CD4-positive, alpha-beta memory T cell (primary cell): ENCODE results near the gene SP5. TPM values are rescaled to one million over a fixed set of nuclear protein-coding genes. Genes with fewer than 3 reads are reported as not detected.
"Not testable (repeated sequence)": the region's sequence is repeated elsewhere in the genome, so short reads cannot be mapped to it uniquely, and the experiment has no call there.

Experiments
- CTCF ChIA-PET: fragments of 350-600 bp; sonication (Branson Sonifier 250); formaldehyde crosslinking; loops from one replicate; lab custom pipeline; 2021; ENCODE audit warnings: inconsistent platforms; ENCODE audit not compliant: partially characterized antibody; lab: Charles Lee
- POLR2A ChIA-PET: fragments of 350-600 bp; sonication (Branson Sonifier 250); formaldehyde crosslinking; loops from one replicate; lab custom pipeline; 2021; ENCODE audit not compliant: partially characterized antibody; lab: Charles Lee
- DNase-seq, 5 donors: peaks; one replicate each; pipeline versions ENCODE4 v3.0.0 to v3.0.0-alpha.2; 2020 to 2022; ENCODE audit warnings: mixed read lengths in 1 of 5
- H3K27ac ChIP-seq: one replicate; pipeline ENCODE4 v1.7.0; 2013; ENCODE audit warnings: low read depth, low read length
- H3K27me3 ChIP-seq: 2 replicates; pipeline ENCODE4 v1.7.0; 2013; ENCODE audit warnings: mild to moderate bottlenecking, low read length, moderate library complexity; ENCODE audit not compliant: insufficient read depth
- H3K36me3 ChIP-seq: 2 replicates; pipeline ENCODE4 v1.7.0; 2013; ENCODE audit warnings: mild to moderate bottlenecking, low read length, moderate library complexity; ENCODE audit not compliant: insufficient read depth
- H3K4me1 ChIP-seq: 2 replicates; pipeline ENCODE4 v1.7.0; 2013; ENCODE audit warnings: mild to moderate bottlenecking, low read length, moderate library complexity; ENCODE audit not compliant: insufficient read depth
- H3K4me3 ChIP-seq, 2 donors: one replicate each; pipeline ENCODE4 v1.7.0; 2013; ENCODE audit warnings: low read length in 2 of 2, mild to moderate bottlenecking in 1 of 2
- H3K9me3 ChIP-seq, 2 donors: one replicate each; pipeline ENCODE4 v1.7.0; 2013; ENCODE audit warnings: low read length in 2 of 2, control low read depth in 1 of 2; ENCODE audit not compliant: control insufficient read depth in 1 of 2
- H3K27ac Mint-ChIP-seq, 7 donors: one replicate each; pipeline ENCODE4 v1.8.0; 2020 to 2021; ENCODE audit warnings: mixed read lengths in 7 of 7, mild to moderate bottlenecking in 6 of 7, inconsistent platforms in 3 of 7, moderate library complexity in 3 of 7
- H3K27me3 Mint-ChIP-seq, 2 donors: one replicate each; pipeline ENCODE4 v1.8.0; 2020 to 2021; ENCODE audit warnings: mixed read lengths in 2 of 2
- H3K36me3 Mint-ChIP-seq, 2 donors: one replicate each; pipeline ENCODE4 v1.8.0; 2020 to 2021; ENCODE audit warnings: mixed read lengths in 2 of 2, inconsistent platforms in 1 of 2, mild to moderate bottlenecking in 1 of 2
- H3K4me1 Mint-ChIP-seq, 4 donors: one replicate each; pipeline ENCODE4 v1.8.0; 2020 to 2021; ENCODE audit warnings: mixed read lengths in 4 of 4, mild to moderate bottlenecking in 1 of 4
- H3K4me3 Mint-ChIP-seq, 8 donors: one replicate each; pipeline ENCODE4 v1.8.0; 2020 to 2021; ENCODE audit warnings: mixed read lengths in 8 of 8, mild to moderate bottlenecking in 7 of 8, moderate library complexity in 6 of 8, inconsistent platforms in 3 of 8
- H3K9me3 Mint-ChIP-seq, 8 donors: one replicate each; pipeline ENCODE4 v1.8.0; 2020 to 2021; ENCODE audit warnings: mixed read lengths in 8 of 8, mild to moderate bottlenecking in 5 of 8, inconsistent platforms in 3 of 8, moderate library complexity in 1 of 8
- intact Hi-C: fragments of 100-400 bp; cut with micrococcal nuclease; formaldehyde crosslinking; loops from one replicate; pipeline ENCODE4 v1.15.1; 2023
- polyA plus RNA-seq, 2 donors: library from polyadenylated mRNA; unstranded; fragments of 300-500 nt; fragmentation: Illumina TruSeq; gene quantifications; one replicate each; pipeline ENCODE4 v1.2.3, GENCODE V29; 2021
- total RNA-seq, 2 experiments: library from RNA; stranded (reverse); gene quantifications; one replicate each; pipeline ENCODE4 v1.2.3, GENCODE V29; 2021

SP5 gene
- total and polyA plus RNA-seq, 4 experiments from 2014 or later = not detected

DNA sequence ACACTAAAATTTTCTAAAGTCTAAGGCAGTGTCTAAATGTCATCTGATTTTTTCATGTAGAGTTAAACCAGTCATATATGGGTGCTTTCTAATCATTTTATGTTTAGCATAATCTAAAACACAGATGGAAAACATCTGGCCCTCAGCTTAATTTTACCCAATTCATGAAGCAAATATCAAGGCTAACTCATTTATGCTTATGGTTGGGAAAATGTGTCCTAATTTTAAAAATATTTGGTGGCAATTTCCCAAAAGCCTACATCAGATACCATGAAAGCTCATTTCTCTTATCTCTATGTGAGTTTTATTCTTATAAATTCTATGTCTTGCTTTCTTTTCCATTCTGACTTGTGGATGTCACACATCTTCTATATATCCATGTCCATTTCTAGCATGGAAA lies 7.2 kb downstream of the SP5 start:
- Mint-ChIP-seq H3K4me3 (no peak overlapping the region), H3K27me3 (peaks cover 34 to 45% of the 10 kb centered on the region in 2 donors), H3K9me3 (peaks cover 0 to 6% (median 0%) of the 10 kb centered on the region in 8 donors), H3K4me1 (peaks cover 2 to 9% (median 7%) of the 10 kb centered on the region in 4 donors), H3K27ac (no peak overlapping the region), H3K36me3 (no peaks in the 10 kb centered on the region)
- Histone ChIP-seq H3K36me3 (no peaks in the 10 kb centered on the region), H3K9me3 (no peaks in the 10 kb centered on the region), H3K4me1 (peaks cover 3% of the 10 kb centered on the region), H3K4me3 (no peak overlapping the region), H3K27me3 (peaks cover 26% of the 10 kb centered on the region), H3K27ac (no peak overlapping the region)
- ChIA-PET CTCF (interaction anchor here (0.7 kb wide), 1 partner anchor 9 kb away, joined by 3 read pairs; no protein-coding TSS in a partner anchor), POLR2A (no interaction called here)
- intact Hi-C loops = no loop called here
- no peak for DNase-seq

DNA sequence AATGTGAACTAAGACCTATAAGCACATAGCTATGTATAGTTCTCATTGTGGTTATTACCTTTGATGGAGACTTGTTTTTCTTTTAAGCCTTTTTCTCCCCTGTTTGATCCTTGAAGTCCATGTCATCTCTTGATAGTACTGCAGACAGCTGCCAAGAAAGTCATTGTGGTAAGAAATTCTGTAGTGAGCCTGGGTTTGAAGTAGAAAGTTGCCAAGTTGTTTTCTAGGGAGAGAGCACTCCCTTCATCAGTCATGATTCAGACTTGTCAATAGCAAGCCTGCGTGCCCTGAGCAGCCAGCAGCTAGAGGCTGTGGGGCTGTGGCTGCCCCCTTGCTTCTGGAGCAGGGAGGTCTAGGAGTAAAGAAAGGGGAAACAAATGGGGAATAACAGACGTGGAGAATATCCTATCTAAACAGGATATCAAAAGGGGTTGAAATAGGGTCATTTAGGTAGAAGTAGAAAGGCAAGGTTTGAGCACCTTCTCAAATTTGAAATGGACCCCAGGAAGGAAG lies 8.4 kb downstream of the SP5 start:
- no peak for DNase-seq
- H3K27me3 ChIP-seq = peaks cover 19% of the 10 kb centered on the region
- H3K4me1 Mint-ChIP-seq = no peaks in the 10 kb centered on the region
- intact Hi-C loops = no loop called here
- H3K9me3 ChIP-seq = no peaks in the 10 kb centered on the region
- H3K4me3 ChIP-seq = no peak overlapping the region
- ChIA-PET CTCF (no interaction called here), POLR2A (no interaction called here)
- no peak overlapping the region for H3K27ac ChIP-seq
- H3K4me1 ChIP-seq = no peaks in the 10 kb centered on the region
- no peaks in the 10 kb centered on the region for H3K36me3 ChIP-seq
- peaks cover 27 to 44% of the 10 kb centered on the region in 2 donors for H3K27me3 Mint-ChIP-seq
- no peaks in the 10 kb centered on the region for H3K36me3 Mint-ChIP-seq
- no peak overlapping the region for H3K27ac Mint-ChIP-seq
- peaks cover 0 to 5% (median under 1%) of the 10 kb centered on the region in 8 donors for H3K9me3 Mint-ChIP-seq
- no peak overlapping the region for H3K4me3 Mint-ChIP-seq

DNA sequence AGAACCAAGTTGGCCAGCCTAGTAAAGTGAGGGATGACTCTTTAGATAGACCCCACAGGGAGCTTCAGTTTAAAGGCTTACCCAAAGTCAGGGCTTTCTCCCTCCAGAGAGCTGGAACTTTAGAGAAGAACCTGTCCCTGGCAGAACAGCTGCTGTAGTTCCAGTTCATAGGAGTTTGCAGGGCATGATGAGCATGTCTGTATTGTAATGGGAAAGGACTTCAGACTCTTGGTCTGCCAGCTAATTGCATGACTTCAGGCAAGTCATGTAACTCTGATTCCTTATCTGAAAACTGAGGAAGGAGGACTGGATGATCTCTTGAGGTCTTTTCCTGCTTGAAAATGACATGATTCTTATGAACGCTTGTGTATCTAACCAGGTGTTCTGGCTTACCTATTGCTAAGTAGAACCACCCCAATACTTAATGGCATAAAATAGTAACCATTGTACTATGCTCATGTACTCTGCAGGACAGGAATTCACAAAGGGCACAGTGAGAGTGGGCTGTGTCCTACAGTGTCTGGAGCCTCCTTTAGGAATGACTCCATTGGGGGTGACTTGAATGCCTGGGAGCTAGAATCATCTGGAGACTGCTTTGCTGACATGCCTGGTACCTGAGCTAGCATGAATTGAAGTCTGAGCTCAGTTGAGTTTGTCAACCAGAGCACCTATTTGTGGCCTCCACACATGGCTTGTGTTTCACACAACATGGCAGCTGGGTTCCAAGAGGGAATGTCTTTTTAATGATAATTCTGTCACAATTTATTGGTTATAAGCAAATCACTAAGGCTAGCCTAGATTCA lies 18.9 kb downstream of the SP5 start:
- ChIA-PET CTCF (no interaction called here), POLR2A (no interaction called here)
- H3K27me3 Mint-ChIP-seq = peaks cover 20% of the 10 kb centered on the region in 2 donors
- Histone ChIP-seq H3K4me1 (no peaks in the 10 kb centered on the region), H3K36me3 (no peaks in the 10 kb centered on the region), H3K27ac (no peak overlapping the region), H3K9me3 (no peaks in the 10 kb centered on the region), H3K27me3 (peaks cover 5% of the 10 kb centered on the region), H3K4me3 (no peak overlapping the region)
- no peaks in the 10 kb centered on the region for H3K36me3 Mint-ChIP-seq
- H3K9me3 Mint-ChIP-seq = peaks cover 0 to 14% (median 5%) of the 10 kb centered on the region in 8 donors
- intact Hi-C loops = no loop called here
- H3K4me3 Mint-ChIP-seq = no peak overlapping the region
- DNase-seq = no peak
- H3K27ac Mint-ChIP-seq = no peak overlapping the region
- H3K4me1 Mint-ChIP-seq = no peaks in the 10 kb centered on the region

DNA sequence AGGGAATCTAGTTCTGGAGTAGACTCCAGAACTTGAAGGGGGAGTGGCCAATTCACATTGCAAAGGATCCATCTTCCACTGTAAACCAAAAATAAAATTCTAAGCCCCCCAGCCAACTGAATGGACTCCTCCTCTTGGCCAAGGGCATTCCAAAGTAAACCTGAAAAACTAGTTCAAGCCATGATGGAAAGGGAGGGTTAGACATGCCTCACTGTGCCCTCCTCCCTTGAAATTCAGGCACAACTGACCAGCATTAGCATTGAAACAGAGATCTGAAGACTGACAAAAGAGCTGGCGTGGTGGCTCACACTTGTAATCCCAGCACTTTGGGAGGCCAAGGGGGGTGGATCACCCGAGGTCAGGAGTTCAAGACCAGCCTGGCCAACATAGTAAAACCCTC lies 19.5 kb downstream of the SP5 start:
- H3K36me3 ChIP-seq, H3K27ac ChIP-seq, H3K36me3 Mint-ChIP-seq, H3K4me3 Mint-ChIP-seq, CTCF ChIA-PET, DNase-seq, H3K4me1 Mint-ChIP-seq, POLR2A ChIA-PET, H3K27ac Mint-ChIP-seq, H3K4me3 ChIP-seq, H3K9me3 ChIP-seq, H3K27me3 ChIP-seq, intact Hi-C loops, H3K4me1 ChIP-seq: not testable (repeated sequence)
- Mint-ChIP-seq H3K9me3 (peaks cover 0 to 14% (median 5%) of the 10 kb centered on the region in 8 donors), H3K27me3 (peaks cover 18 to 19% of the 10 kb centered on the region in 2 donors)

DNA sequence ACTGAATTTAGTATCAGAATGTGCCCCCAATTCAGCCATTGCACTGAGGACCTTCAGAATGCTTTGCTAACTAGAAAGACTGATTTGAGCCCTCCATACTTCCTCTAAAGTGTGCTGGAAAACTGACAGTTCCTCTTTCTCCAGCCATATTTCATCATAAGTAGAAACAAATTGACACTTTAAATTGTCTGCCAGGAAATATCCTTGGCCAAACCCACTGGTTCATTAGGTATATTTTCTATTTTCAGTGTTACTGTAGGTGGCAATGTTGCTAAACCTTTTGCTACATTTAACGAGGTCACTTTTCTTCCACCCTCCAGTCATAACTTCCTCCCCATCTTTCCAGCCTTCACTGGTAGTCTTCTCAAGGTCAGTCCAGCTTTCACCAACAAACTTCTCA lies 21.5 kb downstream of the SP5 start:
- ChIA-PET CTCF (interaction anchor here (1.0 to 1.2 kb wide), 2 partner anchors 10 to 80 kb away, joined by 3 to 4 read pairs; partner anchors contain the start of gene GAD1), POLR2A (no interaction called here)
- intact Hi-C loops = no loop called here
- no peak overlapping the region for H3K4me3 Mint-ChIP-seq
- no peaks in the 10 kb centered on the region for H3K36me3 ChIP-seq
- H3K27ac ChIP-seq = no peak overlapping the region
- H3K27ac Mint-ChIP-seq = no peak overlapping the region
- DNase-seq = no peak
- no peaks in the 10 kb centered on the region for H3K4me1 ChIP-seq
- H3K27me3 Mint-ChIP-seq = peaks cover 13 to 15% of the 10 kb centered on the region in 2 donors
- no peaks in the 10 kb centered on the region for H3K4me1 Mint-ChIP-seq
- H3K27me3 ChIP-seq = no peaks in the 10 kb centered on the region
- peaks cover 0 to 14% (median 5%) of the 10 kb centered on the region in 8 donors for H3K9me3 Mint-ChIP-seq
- H3K4me3 ChIP-seq = no peak overlapping the region
- H3K9me3 ChIP-seq = no peaks in the 10 kb centered on the region
- H3K36me3 Mint-ChIP-seq = no peaks in the 10 kb centered on the region

DNA sequence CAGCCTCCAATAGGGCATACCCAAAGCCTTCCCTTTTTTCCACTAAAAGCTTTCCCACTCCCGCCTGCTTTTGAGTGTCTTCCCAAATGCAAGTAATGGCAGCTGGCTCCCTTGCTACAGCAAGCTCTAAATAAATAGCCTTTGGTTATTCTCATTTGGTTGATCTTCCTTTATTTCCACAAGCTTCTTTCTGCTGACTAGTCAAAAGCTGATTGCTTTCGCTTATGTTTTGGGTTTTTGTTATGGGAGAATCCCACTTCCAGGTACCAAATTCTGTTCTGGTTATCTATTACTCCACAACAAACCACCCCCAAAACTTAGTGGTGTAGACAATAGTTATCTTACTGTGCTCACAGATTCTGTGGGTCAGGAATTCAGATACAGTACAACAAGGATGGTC lies 22.3 kb downstream of the SP5 start:
- no peak overlapping the region for H3K27ac ChIP-seq
- DNase-seq = no peak
- no peaks in the 10 kb centered on the region for H3K9me3 ChIP-seq
- peaks cover 13 to 15% of the 10 kb centered on the region in 2 donors for H3K27me3 Mint-ChIP-seq
- no peaks in the 10 kb centered on the region for H3K36me3 Mint-ChIP-seq
- ChIA-PET CTCF (interaction anchor here (1.0 to 1.2 kb wide), 2 partner anchors 9 to 79 kb away, joined by 3 to 4 read pairs; partner anchors contain the start of gene GAD1), POLR2A (no interaction called here)
- H3K27ac Mint-ChIP-seq = no peak overlapping the region
- no peaks in the 10 kb centered on the region for H3K4me1 Mint-ChIP-seq
- peaks cover 0 to 14% (median 5%) of the 10 kb centered on the region in 8 donors for H3K9me3 Mint-ChIP-seq
- no peaks in the 10 kb centered on the region for H3K36me3 ChIP-seq
- intact Hi-C loops = no loop called here
- no peak overlapping the region for H3K4me3 ChIP-seq
- no peak overlapping the region for H3K4me3 Mint-ChIP-seq
- H3K4me1 ChIP-seq = no peaks in the 10 kb centered on the region
- peaks cover 6% of the 10 kb centered on the region for H3K27me3 ChIP-seq

DNA sequence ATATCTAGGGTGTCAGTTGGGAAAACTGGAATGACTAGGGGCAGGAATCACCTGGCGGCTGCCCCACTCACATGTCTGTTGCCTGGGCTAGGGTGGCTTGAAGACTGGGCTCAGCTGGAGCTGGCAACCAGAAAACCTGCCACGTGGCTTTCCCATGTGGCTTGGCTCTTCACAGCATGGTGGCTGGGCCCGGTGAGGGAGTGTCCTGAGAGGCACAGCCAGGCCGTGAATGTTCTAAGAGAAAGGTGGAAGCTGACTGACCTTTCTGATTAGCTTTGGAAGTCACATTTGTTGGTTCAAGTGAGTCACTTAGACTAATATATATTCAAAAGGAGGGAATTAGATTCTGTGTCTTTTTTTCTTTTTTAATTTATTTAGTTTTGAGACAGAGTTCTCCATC lies 22.7 kb downstream of the SP5 start:
- Mint-ChIP-seq H3K27ac (no peak overlapping the region), H3K4me3 (no peak overlapping the region), H3K4me1 (no peaks in the 10 kb centered on the region), H3K36me3 (no peaks in the 10 kb centered on the region), H3K27me3 (peaks cover 13 to 15% of the 10 kb centered on the region in 2 donors), H3K9me3 (peaks cover 0 to 14% (median 5%) of the 10 kb centered on the region in 8 donors)
- Histone ChIP-seq H3K4me1 (no peaks in the 10 kb centered on the region), H3K27me3 (peaks cover 6% of the 10 kb centered on the region), H3K27ac (no peak overlapping the region), H3K36me3 (no peaks in the 10 kb centered on the region), H3K4me3 (no peak overlapping the region), H3K9me3 (no peaks in the 10 kb centered on the region)
- no peak for DNase-seq
- POLR2A ChIA-PET = no interaction called here
- intact Hi-C loops = no loop called here
- CTCF ChIA-PET = interaction anchor here (1.2 kb wide), 1 partner anchor 78 kb away, joined by 4 read pairs; the partner anchor contains the start of gene GAD1
